ENCODE data around the gene STK39.
"Not testable (repeated sequence)": the region's sequence is repeated elsewhere in the genome, so short reads cannot be mapped to it uniquely, and the experiment has no call there.

Gene STK39

GRCh38 chr2:168247341-168248261, at the start of gene STK39:
STK39 (minus strand) TSS chr2:168247595; CDS start chr2:168247435, 160 bp downstream.
- no peak for FAIRE-seq

- FAIRE-seq: no peak
Observed at GRCh38 chr2:168295051-168295450, 47.7 kb upstream of the STK39 start.

- no peak for FAIRE-seq
Observed at GRCh38 chr2:168294409-168294808, 47.0 kb upstream of the STK39 start.

- no peak for FAIRE-seq
Observed at GRCh38 chr2:168293766-168294165, 46.4 kb upstream of the STK39 start.

GRCh38 chr2:168290391-168290790, 43.0 kb upstream of the STK39 start:
- no peak for FAIRE-seq

GRCh38 chr2:168289880-168290279, 42.5 kb upstream of the STK39 start:
- no peak for FAIRE-seq

GRCh38 chr2:168286535-168286934, 39.1 kb upstream of the STK39 start:
- FAIRE-seq: no peak

- FAIRE-seq: no peak
Observed at GRCh38 chr2:168278424-168278888, 31.1 kb upstream of the STK39 start.

GRCh38 chr2:168277276-168277675, 29.9 kb upstream of the STK39 start:
- FAIRE-seq: no peak

GRCh38 chr2:168272225-168272624, 24.8 kb upstream of the STK39 start:
- no peak for FAIRE-seq

- not testable (repeated sequence) for FAIRE-seq
Observed at GRCh38 chr2:168262926-168263325, 15.5 kb upstream of the STK39 start.

GRCh38 chr2:168256448-168256847, 9.1 kb upstream of the STK39 start:
- FAIRE-seq: no peak

- FAIRE-seq: no peak
Observed at GRCh38 chr2:168255866-168256265, 8.5 kb upstream of the STK39 start.

GRCh38 chr2:168255103-168255502, 7.7 kb upstream of the STK39 start:
- no peak for FAIRE-seq

- FAIRE-seq: no peak
Observed at GRCh38 chr2:168254158-168254935, 7.0 kb upstream of the STK39 start.

GRCh38 chr2:168253379-168253778, 6.0 kb upstream of the STK39 start:
- no peak for FAIRE-seq

- FAIRE-seq: no peak
Observed at GRCh38 chr2:168252976-168253375, 5.6 kb upstream of the STK39 start.

- no peak for FAIRE-seq
Observed at GRCh38 chr2:168246483-168247340, 683 bp downstream of the STK39 start.

- no peak for FAIRE-seq
Observed at GRCh38 chr2:168246072-168246482, 1.3 kb downstream of the STK39 start.

GRCh38 chr2:168245074-168245825, 2.1 kb downstream of the STK39 start:
- no peak for FAIRE-seq

GRCh38 chr2:168244318-168244717, 3.1 kb downstream of the STK39 start:
- no peak for FAIRE-seq

GRCh38 chr2:168243061-168243460, 4.3 kb downstream of the STK39 start:
- FAIRE-seq: no peak

Data from TTC549 (cell line).